ENCODE data around the gene OTUD3. TPM values are rescaled to one million over a fixed set of nuclear protein-coding genes. Genes with fewer than 3 reads are reported as not detected.

The OTUD3 gene
- total RNA-seq, 1 donor, result 5.8 TPM

DNA sequence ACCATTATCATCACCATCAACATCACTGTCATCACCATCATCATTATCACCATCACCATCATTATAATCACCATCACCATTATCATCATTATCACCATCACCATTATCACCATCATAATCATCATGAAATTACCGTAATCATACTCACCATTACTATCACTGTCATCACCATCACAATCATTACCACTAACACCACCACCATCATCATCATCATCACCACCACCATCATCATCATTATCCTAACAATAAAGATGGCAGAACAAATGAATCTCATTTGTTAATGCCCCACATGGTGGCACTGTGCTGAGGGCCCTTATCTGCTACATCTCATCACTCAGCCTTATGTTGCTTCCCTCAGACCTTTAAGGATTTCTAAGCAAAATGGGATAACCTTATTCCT is 50.7 kb downstream of the OTUD3 start:
- TF ChIP-seq, protein P1, sequence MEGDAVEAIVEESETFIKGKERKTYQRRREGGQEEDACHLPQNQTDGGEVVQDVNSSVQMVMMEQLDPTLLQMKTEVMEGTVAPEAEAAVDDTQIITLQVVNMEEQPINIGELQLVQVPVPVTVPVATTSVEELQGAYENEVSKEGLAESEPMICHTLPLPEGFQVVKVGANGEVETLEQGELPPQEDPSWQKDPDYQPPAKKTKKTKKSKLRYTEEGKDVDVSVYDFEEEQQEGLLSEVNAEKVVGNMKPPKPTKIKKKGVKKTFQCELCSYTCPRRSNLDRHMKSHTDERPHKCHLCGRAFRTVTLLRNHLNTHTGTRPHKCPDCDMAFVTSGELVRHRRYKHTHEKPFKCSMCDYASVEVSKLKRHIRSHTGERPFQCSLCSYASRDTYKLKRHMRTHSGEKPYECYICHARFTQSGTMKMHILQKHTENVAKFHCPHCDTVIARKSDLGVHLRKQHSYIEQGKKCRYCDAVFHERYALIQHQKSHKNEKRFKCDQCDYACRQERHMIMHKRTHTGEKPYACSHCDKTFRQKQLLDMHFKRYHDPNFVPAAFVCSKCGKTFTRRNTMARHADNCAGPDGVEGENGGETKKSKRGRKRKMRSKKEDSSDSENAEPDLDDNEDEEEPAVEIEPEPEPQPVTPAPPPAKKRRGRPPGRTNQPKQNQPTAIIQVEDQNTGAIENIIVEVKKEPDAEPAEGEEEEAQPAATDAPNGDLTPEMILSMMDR (IDR thresholded peaks at IDR 0.05; ENCODE audit: insufficient read depth, low read length), result no peak
- DNase-seq (ENCODE audit: low read depth), result no peak
- H3K4me3 ChIP-seq (ENCODE audit: low read depth, low read length), result no peak overlapping the region

DNA sequence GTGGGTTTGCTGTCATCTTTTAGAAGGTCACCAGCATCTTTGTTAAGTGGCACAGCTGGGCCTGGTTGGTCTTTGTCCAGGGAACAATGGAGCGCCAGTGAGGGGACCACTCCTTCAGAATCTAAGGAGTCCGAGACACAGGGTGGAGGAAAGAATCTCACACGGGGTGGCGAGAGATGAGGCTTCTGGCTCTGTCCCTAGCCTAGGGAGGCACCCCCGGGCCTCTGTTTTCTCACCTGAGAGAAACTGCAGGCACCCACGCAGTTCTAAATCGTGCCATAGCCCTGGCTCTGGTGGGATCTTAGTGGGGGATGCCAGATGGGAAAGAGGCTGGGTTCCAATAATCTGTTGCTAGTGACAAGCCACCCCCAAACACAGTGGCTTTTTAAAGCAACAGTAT is 52.1 kb downstream of the OTUD3 start:
- no peak for DNase-seq (ENCODE audit: low read depth)
- H3K4me3 ChIP-seq (ENCODE audit: low read depth, low read length), result no peak overlapping the region
- TF ChIP-seq, protein P1 (IDR thresholded peaks at IDR 0.05; ENCODE audit: insufficient read depth, low read length), result no peak

DNA sequence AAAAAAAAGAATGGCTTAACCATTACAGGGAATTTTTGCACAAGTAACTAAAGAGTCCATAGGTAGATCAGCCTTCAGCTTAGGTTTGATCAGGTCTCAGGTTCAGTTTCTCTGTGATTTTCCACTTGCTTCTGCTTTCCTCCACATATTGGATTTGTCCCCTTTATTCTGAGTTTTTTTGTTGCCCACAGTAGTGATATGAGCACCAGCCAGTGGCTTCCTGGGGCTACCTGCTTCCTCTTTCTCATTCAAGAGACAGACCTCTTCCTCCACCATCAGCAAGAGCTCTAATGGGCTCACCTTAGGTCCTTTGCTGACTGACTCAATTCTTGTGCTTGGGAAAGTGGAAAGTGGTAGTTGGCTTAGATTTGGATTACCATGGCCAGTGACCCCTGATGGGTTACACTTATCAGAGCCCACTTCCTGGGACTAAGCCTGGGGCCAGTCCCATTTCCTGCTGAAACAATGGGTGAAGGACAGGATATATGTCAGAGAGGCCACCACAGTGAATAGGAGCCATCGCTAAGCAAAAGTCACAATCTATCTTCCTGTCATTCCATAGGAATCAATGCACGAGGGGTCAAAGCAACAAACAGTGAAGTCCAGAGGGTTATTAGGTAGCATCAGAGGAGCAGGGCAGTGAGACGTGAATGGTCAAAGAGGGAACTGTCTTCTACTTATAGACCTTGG is 54.0 kb downstream of the OTUD3 start:
- DNase-seq (ENCODE audit: low read depth), result no peak
- TF ChIP-seq, protein P1 (IDR thresholded peaks at IDR 0.05; ENCODE audit: insufficient read depth, low read length), result no peak
- H3K4me3 ChIP-seq (ENCODE audit: low read depth, low read length), result no peak overlapping the region

DNA sequence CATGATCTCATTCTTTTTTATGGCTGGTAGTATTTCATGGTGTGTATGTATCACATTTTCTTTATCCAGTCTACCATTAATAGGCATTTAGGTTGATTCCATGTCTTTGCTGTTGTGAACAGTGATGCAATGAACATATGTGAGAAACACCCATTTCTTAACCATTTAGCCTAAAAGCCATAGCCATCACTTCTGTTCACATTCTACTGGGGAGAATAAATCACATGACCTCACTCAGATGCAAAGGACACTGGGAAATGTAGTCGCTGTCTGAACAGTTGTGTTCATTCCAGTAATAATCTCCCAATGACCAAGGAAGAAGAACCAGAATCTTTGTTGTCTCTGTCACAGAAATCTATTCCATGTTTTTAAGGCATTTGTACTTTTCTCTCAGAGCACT is 56.3 kb downstream of the OTUD3 start:
- TF ChIP-seq, protein P1 (IDR thresholded peaks at IDR 0.05; ENCODE audit: insufficient read depth, low read length), result no peak
- no peak overlapping the region for H3K4me3 ChIP-seq (ENCODE audit: low read depth, low read length)
- DNase-seq (ENCODE audit: low read depth), result no peak

DNA sequence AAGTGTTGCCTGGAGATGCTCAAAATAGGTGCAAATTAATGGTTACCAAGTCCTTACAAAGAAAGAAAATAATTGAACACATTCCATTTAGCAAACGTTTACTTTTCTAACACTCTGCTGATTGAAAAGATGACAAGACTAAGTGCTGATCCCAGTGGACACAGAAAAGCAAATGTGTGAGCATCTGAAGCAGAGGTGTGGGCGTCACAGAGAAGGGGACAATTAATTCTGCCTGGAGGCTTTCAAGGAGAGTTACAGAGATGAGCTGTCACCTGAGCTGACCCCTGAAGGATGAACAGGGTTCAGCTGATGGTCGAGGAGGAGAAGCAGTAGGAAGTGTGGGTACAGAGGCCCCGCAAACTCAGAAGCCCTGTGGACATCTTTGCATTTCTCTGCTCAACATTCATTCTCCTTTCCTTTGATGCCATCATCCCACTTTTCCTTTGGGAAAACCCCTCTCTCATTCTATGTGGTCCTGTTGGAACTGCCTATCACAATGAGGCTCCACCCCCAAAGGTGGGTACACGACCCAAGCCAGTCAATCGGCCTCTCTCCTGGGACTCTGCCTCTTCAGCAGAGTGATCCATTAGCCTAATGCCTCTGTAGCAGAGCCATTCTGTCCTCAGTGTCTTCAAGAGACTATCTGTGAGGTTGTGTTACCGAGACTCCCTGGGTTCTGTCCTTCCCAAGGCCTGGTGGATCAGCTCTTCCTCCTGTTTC is 58.5 kb downstream of the OTUD3 start:
- no peak overlapping the region for H3K4me3 ChIP-seq (ENCODE audit: low read depth, low read length)
- TF ChIP-seq, protein P1 (IDR thresholded peaks at IDR 0.05; ENCODE audit: insufficient read depth, low read length), result no peak
- no peak for DNase-seq (ENCODE audit: low read depth)

DNA sequence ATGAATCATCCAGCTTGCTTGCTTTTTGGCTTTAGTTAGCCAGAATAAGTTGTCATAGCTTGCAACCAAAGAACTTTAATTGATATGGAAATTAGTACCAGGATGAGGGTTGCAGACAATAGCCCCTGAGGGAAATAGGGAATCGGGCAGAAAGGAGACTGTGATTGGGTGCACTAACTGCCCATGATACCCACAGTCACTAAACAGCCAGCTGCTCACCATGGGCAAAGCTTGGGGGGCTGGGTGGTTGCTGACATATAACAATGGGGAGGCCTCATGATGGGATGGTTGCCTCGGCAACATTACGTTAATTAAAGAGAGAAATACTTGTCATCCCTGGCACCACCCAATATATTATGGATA is 59.0 kb downstream of the OTUD3 start:
- TF ChIP-seq, protein P1 (IDR thresholded peaks at IDR 0.05; ENCODE audit: insufficient read depth, low read length), result no peak
- H3K4me3 ChIP-seq (ENCODE audit: low read depth, low read length), result no peak overlapping the region
- DNase-seq (ENCODE audit: low read depth), result no peak
